DMS 273 (cell line): Measurements from ENCODE around the gene EIF2A.
"Not testable (repeated sequence)": the region's sequence is repeated elsewhere in the genome, so short reads cannot be mapped to it uniquely, and the experiment has no call there.

Experiments used
- DNase-seq: peaks from one replicate; lab custom pipeline; 2025; ENCODE audit not compliant: unreplicated experiment; lab: John Stamatoyannopoulos, UW

The EIF2A gene

DNA sequence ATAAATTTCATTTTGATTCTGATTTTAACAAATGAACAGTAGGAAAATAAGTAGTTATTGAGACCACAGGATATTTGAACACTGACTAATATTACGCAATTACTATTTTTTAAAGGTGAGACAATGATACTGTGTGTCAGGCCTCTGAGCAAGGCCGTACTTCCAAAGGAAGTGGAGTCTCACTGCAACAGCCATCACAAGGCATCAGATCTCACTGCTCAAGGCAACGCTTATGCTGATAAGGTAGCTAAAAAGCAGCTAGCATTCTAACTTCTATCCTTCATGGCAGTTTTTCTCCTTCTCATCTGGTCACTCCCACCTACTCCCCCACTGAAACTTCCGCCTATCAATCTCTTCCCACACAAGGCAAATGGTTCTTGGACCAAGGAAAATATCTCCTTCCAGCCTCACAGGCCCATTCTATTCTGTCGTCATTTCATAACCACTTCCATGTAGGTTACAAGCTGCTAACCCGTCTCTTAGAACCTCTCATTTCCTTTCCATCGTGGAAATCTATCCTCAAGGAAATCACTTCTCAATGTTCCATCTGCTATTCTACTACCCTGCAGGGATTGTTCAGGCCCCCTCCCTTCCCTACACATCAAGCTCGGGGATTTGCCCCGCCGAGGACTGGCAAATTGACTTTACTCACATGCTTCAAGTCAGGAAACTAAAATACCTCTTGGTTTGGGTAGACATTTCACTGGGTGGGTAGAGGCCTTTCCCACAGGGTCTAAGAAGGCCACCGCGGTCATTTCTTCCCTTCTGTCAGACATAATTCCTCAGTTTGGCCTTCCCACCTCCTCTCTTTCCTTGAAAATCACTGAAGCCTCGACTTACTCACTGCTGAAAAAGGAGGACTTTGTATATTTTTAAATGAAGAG lies 54.3 kb downstream of the EIF2A start:
- DNase-seq: not testable (repeated sequence)

DNA sequence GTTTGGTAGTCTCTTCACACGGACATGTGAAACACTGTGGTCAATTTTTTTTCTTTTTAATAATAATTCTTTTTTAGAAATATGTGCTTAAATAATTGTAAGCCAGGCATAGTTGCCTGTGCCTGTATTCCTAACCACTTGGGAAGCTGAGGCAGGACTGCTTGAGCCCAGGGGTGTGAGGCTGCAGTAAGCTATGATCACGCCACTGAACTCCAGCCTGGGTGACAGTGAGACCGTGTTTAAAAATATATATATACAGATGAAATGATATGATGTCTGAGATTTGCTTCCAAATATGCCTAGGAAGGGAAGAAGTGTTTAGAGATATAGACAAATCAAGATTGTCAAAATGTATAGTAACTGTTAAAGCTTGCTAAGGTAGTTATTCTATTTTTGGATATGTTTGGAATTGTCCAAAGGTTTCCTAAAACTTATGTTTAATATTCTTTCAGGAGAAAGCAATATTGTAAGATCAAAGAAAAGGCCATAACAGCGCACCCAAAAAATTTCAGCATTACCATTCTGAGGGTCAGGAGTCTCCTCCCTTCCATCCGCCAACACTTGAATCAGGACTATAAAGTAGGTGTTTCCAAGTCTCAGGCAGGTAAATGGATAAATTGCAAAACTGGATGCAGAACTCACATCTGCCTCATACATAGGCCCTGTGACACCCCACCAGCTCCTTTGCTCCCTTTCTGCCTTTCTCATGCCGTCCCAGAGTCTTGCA lies 56.0 kb downstream of the EIF2A start:
- peak; percentile 32 for DNase-seq

DNA sequence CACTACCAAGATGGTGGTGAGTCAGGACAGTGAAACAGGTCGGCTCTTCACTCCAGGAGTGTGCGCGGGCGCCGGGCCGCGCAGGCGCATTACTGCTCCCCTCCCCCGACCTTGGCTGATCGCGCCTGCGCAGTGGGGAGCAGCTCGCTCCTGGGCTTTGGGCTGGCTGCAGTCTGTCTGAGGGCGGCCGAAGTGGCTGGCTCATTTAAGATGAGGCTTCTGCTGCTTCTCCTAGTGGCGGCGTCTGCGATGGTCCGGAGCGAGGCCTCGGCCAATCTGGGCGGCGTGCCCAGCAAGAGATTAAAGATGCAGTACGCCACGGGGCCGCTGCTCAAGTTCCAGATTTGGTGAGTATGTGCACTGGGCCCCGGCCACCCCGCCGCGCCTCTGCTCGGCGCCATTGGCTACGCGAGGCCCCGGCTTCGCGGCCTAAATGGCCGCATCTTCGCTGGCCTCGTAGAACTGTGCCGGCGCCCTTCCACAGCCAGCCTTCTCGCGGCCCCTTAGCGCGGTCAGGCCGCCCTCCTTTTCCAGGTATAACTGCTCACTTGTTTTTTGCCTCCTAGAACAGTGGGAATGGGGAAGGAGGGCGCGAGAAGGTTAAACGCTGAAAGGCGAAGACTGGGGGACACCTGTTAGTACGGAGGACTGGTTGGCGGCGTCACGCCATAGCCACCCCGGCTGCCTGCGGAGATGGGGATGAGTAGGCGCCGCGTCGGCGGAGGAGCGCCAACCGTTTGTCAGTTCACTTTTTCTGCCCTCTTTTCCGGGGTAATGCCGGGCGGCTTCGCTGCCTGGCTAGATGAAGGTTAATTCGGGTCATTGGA lies 56.8 kb downstream of the EIF2A start, which contains the start of gene SELENOT:
Gene SELENOT (plus strand): TSS at position 169 of the 827 bp plus-strand sequence. CDS start 42 bp downstream, at position 211.
- peak; percentile 99 for DNase-seq

DNA sequence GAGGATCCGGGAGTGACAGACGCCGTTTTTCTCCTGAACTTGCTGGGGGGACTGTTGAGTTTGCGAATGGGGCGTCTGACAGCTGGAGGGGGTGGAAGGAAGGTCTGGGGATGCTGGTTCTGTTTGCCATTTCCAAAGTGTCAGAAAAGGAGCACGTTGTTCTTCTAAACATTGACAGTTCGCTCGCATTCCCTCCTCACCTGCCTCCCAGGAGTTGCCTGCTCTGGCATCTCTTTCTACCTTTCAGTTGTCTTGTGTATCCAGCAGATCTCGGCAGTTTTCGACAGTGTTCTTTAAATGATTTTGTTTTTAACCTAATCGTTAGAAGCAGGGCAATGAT lies 57.4 kb downstream of the EIF2A start:
- DNase-seq: no peak

DNA sequence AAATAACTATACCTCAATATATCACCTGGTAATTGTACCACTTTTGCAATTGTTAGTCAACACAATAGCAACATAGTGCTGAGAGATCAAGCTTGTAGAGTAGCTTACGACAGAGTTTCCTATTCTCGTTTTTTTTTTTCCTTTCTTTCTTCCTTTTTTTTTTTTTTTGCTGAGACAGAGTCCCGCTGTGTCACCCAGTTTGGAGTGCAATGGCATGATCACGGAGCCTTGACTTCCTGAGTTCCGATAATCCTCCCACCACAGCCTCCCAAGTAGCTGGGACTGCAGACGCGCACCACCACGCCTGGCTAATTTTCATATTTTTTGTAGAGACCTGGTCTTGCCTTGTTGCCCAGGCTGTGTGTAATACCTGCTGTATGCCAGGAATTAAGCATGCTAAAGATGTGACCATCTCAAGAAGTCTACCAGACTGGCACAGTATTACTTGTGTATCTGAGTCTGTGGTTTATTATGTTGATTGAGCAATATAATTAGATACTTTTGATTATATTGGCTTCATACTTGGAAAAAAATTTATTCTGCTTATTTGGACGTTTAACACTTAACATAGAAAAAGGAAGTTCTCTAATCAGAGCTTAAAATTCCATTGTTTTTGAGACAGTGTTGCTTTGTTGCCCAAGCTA lies 59.5 kb downstream of the EIF2A start:
- DNase-seq: no peak

DNA sequence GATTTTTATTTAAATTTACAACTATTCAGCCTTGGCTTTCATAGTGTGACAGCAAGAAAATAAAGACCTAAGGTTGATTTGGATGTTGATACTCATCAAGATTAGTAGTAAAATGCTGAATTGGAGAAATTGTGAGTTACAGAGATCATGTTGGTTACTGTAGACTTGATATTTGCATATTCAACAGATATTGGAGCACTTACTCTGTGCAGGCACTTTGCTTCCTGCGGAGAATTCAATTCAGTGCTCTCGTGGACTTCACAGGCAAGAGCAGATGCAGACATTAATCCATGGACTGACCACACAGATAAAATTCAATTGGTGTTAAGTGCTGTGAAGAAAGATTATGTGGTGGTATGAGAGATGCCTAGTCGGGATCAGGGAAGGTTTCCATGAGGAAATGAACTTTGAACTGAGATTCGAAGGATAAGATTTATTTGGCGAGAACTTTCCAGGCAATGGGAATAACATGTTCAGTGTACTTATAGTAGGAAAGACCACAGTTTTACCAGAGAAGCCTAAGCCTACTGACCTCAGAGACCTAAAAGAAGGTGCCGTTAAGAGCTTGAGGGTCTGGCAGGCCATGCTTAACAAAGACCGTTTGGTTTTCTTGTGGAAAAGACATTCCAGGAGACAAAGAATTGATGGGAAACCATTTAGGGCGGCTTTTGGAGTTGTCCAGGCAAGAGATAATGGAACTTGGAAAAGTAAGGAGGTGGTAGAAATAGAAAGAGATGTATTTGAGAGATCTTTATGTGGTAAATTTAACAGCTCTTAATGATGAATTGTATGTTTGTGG lies 60.9 kb downstream of the EIF2A start:
- no peak for DNase-seq

DNA sequence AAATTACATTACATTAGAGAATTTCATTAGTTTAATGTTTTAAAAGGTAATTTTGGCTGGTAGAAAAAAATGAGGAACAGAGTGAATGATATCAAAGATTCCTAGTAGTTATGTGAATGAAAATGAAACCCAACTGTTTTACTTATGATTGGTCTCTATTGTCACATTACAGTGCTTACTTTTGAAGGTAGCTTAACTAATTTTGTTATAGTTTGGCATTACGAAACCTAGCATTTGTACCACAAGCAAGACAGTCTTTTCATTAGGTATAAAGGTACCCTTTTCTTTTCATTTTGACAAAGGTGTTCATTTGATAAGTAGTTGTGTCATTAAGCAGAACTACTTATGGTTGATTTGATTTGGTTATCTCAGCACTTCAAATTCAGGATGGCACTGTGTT lies 63.4 kb downstream of the EIF2A start:
- no peak for DNase-seq

DNA sequence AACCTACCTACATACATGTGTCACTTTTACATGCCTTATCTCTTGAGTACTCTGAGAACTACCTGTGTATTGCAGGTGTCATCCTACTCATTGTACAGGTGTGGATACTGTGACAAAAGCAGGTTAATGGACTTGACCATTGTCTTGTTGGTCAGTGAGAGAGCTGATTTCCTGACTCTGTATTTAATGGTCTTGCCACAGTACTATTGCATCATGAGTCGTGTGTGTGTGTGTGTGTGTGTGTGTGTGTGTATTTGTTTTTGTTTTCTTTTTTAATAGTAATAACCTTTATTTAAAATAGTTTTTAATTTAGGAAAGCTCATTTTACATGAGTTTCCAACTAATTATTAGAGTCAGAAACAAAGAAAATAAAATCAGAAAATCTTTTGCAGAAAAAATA lies 64.2 kb downstream of the EIF2A start:
- DNase-seq: no peak

DNA sequence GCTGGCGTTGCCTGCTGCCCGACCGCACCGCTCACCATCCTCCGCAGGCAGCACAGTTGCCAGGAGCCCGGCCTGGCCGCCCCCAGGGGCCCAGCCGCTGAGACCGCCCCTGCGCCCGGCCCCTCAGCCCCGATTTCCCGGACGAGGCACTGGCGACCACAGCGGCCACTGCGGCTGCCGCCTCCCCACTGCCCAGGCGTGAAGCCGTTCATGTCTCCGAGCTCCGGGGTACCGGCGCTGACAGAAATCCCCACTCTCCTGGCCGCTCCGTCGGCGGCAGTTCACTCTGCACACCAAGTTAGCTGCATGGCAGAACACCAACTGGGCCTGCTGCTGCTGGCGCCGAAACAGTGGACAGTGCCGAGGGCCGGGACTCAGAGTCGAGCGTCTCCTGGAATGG lies 65.1 kb downstream of the EIF2A start:
- DNase-seq: no peak

DNA sequence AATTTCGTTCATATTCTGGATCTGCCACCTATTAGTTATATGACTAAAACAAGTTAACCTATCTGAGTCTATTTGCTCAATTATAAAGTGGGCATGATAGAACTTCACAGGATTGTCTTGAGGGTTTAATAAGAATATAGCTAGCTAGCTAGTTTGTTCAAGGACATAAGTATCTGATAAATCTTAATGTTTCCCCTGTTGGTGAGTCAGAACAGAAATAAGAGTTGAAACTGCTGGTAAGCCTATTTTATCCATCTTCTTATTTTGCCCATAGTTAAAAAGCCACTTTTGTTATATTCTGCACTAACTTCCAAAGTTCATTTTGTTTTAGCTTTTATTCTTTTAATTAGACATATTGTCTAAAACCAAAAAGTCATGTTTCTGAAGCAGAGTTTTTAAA lies 65.9 kb downstream of the EIF2A start:
- DNase-seq: no peak

DNA sequence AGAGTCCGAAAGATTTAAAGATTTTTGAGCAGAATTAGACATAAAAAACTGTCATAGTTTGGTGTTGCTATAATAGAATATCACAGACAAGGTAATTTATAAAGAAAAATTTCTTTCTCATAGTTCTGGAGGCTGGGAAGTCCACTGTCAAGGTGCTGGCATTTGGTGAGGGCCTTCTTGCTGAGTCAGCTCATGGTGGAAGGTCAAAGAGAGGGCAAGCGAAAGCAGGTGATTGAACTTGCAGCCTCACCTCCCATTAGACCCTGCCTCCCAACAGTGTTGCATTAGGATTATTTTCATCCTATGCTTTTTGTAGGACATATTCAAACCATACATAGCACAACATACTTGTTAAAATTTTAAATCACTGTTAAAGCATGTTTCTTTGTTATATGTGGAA lies 66.4 kb downstream of the EIF2A start:
- no peak for DNase-seq

DNA sequence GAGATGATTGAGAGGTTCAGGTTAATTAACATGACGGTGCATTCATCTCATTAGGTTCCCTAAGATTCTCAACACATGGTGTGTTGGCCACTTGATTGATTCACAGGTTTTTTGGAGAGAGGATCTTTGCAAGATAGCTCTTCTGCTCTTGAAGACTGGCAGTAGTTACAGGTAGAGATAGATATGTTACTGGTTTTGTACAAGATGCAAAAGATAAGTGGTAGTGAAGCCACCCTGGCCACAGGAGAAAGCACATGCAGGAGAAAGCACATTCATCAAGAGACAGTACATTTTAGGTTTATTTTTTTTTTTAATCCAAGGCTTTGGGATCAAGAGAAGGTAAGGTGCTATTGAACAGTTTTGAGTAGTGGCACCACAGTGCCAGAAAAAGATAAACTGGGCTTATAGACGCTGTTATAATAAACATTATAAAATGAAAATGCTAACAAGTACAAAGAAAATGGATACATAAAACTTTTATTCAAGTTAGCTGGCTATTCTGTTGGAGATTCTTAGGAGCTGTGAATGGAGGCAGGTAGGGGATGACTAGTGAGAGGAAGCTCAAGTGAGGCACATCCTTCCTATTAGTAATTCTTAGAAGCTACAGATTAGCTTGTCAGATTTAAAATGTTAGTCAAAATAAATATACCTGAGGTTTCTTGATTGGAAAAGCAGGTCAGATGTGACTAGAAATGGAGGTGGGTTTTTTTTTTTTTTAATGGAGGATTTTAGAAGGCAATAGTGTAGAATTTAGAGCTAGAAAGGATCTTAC lies 67.3 kb downstream of the EIF2A start:
- DNase-seq: no peak

DNA sequence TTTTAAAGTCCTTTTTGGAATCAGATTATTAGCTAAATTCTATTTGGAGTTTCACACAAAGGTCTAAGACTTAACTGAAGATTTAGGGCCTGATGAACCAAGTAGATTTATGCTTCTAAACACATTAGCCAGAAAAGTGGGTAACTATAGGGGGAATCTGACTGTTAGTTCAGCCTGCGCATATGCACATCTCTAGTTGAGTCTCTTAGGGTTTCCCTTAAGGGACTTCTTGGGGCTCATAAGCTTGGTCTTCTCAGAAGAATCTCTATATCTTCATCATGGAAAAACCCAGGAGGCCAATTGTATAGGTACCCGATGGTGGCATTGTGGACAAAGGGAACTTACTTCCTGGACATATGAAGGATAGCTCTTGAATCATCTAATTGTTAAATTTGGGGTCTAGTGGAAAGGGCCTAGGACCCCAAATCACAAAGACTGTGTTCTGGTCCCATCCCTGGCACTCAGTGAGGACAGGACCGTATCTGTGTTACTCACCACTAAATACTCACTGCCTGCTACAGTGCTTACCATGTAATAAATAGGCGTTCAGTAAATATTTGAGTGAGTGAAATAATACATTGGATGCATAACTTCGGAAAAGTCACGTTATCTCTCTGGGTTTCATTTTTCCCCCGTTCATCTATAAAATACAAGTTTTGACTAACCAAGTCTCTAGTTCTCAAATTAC lies 73.6 kb downstream of the EIF2A start:
- DNase-seq: no peak

DNA sequence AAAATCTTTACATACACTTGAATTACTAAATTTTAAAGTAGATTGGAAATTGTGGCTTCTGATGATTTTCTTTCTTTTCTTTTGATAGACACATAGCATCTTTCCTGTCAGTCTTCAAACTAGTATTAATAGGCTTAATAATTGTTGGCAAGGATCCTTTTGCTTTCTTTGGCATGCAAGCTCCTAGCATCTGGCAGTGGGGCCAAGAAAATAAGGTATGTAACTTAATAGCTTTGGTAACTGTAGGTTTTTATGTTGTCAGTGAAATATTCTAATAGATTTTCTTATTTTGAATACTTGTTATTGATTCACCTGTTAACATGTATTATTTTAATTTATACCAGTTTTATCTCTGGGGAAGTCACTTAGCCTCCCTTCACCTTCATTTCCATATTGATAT lies 76.4 kb downstream of the EIF2A start:
- DNase-seq: peak; percentile 61

DNA sequence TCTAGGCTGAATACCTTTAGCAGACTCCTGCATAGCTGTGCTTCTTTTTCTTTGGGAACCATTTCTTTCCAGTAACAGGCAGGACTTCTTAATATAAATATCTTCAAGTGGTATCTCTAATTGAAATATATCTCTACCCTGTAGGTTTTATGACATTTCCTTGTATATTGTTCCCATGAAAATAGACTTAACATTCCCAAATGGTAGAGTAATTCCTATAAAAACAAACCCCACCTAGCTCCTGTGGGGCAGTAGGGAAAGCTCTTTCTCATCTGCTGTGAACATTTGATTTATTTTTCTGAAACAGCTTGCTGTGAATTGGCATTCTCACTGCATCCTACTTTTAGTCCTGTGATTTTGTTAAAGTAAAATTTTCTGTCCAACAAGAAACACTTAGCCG lies 77.4 kb downstream of the EIF2A start:
- no peak for DNase-seq

DNA sequence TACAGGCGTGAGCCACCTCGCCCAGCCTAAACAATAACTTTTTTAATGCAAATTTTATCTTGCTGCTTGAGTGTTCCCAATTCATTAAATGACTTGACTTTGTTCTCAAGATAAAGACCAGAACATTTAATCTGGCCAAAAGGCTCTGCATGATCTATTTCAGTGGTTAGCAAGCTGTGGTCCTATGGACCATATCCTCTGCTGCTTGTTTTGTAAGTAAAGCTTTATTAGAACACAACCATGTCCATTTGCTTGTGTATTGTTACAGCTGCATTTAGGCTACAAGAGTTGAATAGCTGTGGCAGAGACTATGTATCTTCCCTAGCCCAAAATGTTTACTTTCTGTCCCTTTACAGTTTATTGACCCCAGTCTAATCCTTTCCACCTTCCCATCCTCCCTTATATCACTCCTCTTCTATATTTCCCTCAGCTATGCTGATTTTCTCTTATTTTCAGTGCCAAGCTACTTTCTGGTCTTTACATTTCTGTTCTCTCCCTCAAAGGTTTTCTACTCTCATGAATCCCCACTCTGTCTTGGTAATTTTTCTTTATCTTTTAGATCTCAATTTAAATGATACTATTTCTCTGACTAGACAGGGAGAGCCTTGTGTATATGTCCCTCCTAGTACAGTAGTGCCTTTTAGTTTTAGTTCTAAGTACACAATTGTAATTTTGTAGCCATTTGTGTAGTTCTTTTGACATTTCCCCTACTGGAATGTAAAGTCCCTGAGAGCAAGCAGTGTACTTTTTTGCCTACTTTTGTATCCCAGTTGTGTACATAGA lies 79.8 kb downstream of the EIF2A start:
- no peak for DNase-seq

DNA sequence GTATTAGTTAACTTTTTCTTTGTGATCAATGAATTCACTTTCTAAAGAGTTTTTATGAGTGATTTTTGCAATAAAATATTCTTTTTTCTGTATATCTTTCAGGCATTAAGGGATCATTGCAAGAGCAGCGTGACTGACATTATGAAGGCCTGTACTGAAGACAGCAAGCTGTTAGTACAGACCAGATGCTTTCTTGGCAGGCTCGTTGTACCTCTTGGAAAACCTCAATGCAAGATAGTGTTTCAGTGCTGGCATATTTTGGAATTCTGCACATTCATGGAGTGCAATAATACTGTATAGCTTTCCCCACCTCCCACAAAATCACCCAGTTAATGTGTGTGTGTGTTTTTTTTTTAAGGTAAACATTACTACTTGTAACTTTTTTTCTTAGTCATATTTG lies 81.0 kb downstream of the EIF2A start:
- peak; percentile 88 for DNase-seq
